CD14-positive monocyte (primary cell): ENCODE measurements around the gene FGFR4. TPM values are rescaled to one million over a fixed set of nuclear protein-coding genes. Genes with fewer than 3 reads are reported as not detected.

Experiments used
- DNase-seq, 3 donors: peaks; one replicate each; pipeline ENCODE4 v3.0.0-alpha.2; 2011 to 2022
- H2AFZ ChIP-seq: 2 replicates; pipeline ENCODE4 v1.6.0; 2012; ENCODE audit warnings: mild to moderate bottlenecking, low read depth, low read length, inconsistent platforms; ENCODE audit not compliant: insufficient read depth, poor library complexity, severe bottlenecking
- H3K27ac ChIP-seq, 2 donors: 1 replicate in 1 of 2; 2 replicates in 1 of 2; pipeline ENCODE4 v1.5.1; 2012 to 2013; ENCODE audit warnings: low read length in 2 of 2, control low read depth in 1 of 2, inconsistent platforms in 1 of 2, low read depth in 1 of 2, mild to moderate bottlenecking in 1 of 2
- H3K27me3 ChIP-seq, 2 donors: one replicate each; pipeline versions ENCODE4 v1.6.0 to v1.6.1; 2011 to 2013; ENCODE audit warnings: low read length in 2 of 2; ENCODE audit not compliant: control insufficient read depth in 2 of 2, insufficient read depth in 2 of 2
- H3K36me3 ChIP-seq, 2 donors: replicated peaks in 1 of 2; 1 replicate in 1 of 2; 2 replicates in 1 of 2; pipeline versions ENCODE4 v1.5.1 to v1.6.1; 2012 to 2013; ENCODE audit warnings: low read length in 2 of 2, control low read depth in 1 of 2, inconsistent platforms in 1 of 2, mild to moderate bottlenecking in 1 of 2; ENCODE audit not compliant: insufficient read depth in 2 of 2, control insufficient read depth in 1 of 2
- H3K4me1 ChIP-seq, 2 donors: 1 replicate in 1 of 2; 2 replicates in 1 of 2; pipeline versions ENCODE4 v1.5.1 to v1.6.1; 2012 to 2013; ENCODE audit warnings: low read length in 2 of 2, control low read depth in 1 of 2, inconsistent platforms in 1 of 2, mild to moderate bottlenecking in 1 of 2, moderate library complexity in 1 of 2; ENCODE audit not compliant: insufficient read depth in 2 of 2, control insufficient read depth in 1 of 2
- H3K4me2 ChIP-seq: replicated peaks from 2 replicates; pipeline ENCODE3; 2012; ENCODE audit warnings: low read length, moderate library complexity, mild to moderate bottlenecking; ENCODE audit not compliant: poor library complexity, severe bottlenecking; ENCODE audit errors: extremely low read depth
- H3K4me3 ChIP-seq, 3 experiments: fragments of 200-600 bp in 1 of 3; sonication (generic) in 1 of 3; replicated peaks in 1 of 3; 1 replicate in 2 of 3; 2 replicates in 1 of 3; pipeline ENCODE4 v1.5.1; 2011 to 2013; ENCODE audit warnings: low read length in 3 of 3, mild to moderate bottlenecking in 3 of 3, control low read depth in 2 of 3, low read depth in 2 of 3, inconsistent platforms in 1 of 3, moderate library complexity in 1 of 3
- H3K79me2 ChIP-seq: 2 replicates; pipeline ENCODE4 v1.6.0; 2012; ENCODE audit warnings: mild to moderate bottlenecking, control low read depth, inconsistent platforms, low read length, moderate library complexity; ENCODE audit not compliant: insufficient read depth
- H3K9ac ChIP-seq: 2 replicates; pipeline ENCODE4 v1.6.0; 2017; ENCODE audit warnings: low read length, mild to moderate bottlenecking; ENCODE audit not compliant: insufficient read depth, poor library complexity, severe bottlenecking
- H3K9me3 ChIP-seq, 2 donors: replicated peaks in 1 of 2; 1 replicate in 1 of 2; 2 replicates in 1 of 2; pipeline versions ENCODE4 v1.5.1 to v1.6.1; 2012 to 2013; ENCODE audit warnings: low read length in 2 of 2, control low read depth in 1 of 2; ENCODE audit not compliant: control insufficient read depth in 1 of 2, insufficient read depth in 1 of 2
- H4K20me1 ChIP-seq: 2 replicates; pipeline ENCODE4 v1.6.0; 2012; ENCODE audit warnings: mild to moderate bottlenecking, low read length, control low read depth, moderate library complexity; ENCODE audit not compliant: insufficient read depth
- H3K27ac Mint-ChIP-seq, 7 donors: one replicate each; pipeline ENCODE4 v1.8.0; 2020; ENCODE audit warnings: mild to moderate bottlenecking in 7 of 7, mixed read lengths in 7 of 7, moderate library complexity in 6 of 7, inconsistent platforms in 2 of 7
- H3K27me3 Mint-ChIP-seq, 3 donors: one replicate each; pipeline ENCODE4 v1.8.0; 2021 to 2022; ENCODE audit warnings: low read depth in 3 of 3, mild to moderate bottlenecking in 3 of 3, mixed read lengths in 3 of 3, moderate library complexity in 3 of 3, inconsistent platforms in 1 of 3
- H3K36me3 Mint-ChIP-seq, 2 donors: one replicate each; pipeline ENCODE4 v1.8.0; 2020; ENCODE audit warnings: mixed read lengths in 2 of 2, inconsistent platforms in 1 of 2, mild to moderate bottlenecking in 1 of 2
- H3K4me1 Mint-ChIP-seq: one replicate; pipeline ENCODE4 v1.8.0; 2020; ENCODE audit warnings: mild to moderate bottlenecking, mixed read lengths
- H3K4me3 Mint-ChIP-seq, 2 donors: one replicate each; pipeline ENCODE4 v1.8.0; 2020; ENCODE audit warnings: mild to moderate bottlenecking in 2 of 2, mixed read lengths in 2 of 2, moderate library complexity in 1 of 2
- H3K9me3 Mint-ChIP-seq, 7 donors: one replicate each; pipeline ENCODE4 v1.8.0; 2020 to 2022; ENCODE audit warnings: mixed read lengths in 7 of 7, mild to moderate bottlenecking in 6 of 7, moderate library complexity in 6 of 7, inconsistent platforms in 2 of 7
- WGBS: methylation state at CpG from one replicate; pipeline ENCODE4 v1.1.5; 2013; ENCODE audit warnings: missing lambda C conversion rate; ENCODE audit not compliant: insufficient coverage; 5-methylcytosine and 5-hydroxymethylcytosine counted together
- intact Hi-C, 2 donors: fragments of 100-400 bp; cut with micrococcal nuclease; formaldehyde crosslinking; loops; one replicate each; pipeline versions ENCODE4 v1.15.0 to v1.15.1; 2023
- polyA plus RNA-seq, 3 donors: library from polyadenylated mRNA; depleted of rRNA in 1 of 3; unstranded in 2 of 3; stranded (reverse) in 1 of 3; fragments of 300-500 nt in 2 of 3; fragments of >200 nt in 1 of 3; fragmentation: Illumina TruSeq in 2 of 3; gene quantifications; 1 replicate in 2 of 3; 2 replicates in 1 of 3; pipeline ENCODE4 v1.2.3, GENCODE V29; 2012 to 2021
- TF ChIP-seq, protein P1 (sequence below): fragments of 200-600 bp; IDR thresholded peaks from one replicate; pipeline ENCODE4 v1.8.0; 2022; ENCODE audit warnings: antibody characterized with exemption, mild to moderate bottlenecking

Gene FGFR4
- polyA plus RNA-seq, 3 donors, result 0.39 TPM; not detected in 2

GRCh38 chr5:177081859-177082258, 4.9 kb upstream of the FGFR4 start:
- H4K20me1 ChIP-seq, result no peaks in the 10 kb centered on the region
- H3K79me2 ChIP-seq, result no peaks in the 10 kb centered on the region
- Mint-ChIP-seq H3K4me3 (no peak overlapping the region), H3K9me3 (peaks cover 0 to 2% (median 0%) of the 10 kb centered on the region in 7 donors), H3K27me3 (peaks cover 22 to 34% (median 28%) of the 10 kb centered on the region in 3 donors), H3K27ac (no peak overlapping the region), H3K4me1 (peaks cover 6% of the 10 kb centered on the region), H3K36me3 (peaks cover 0 to 3% of the 10 kb centered on the region in 2 donors)
- DNase-seq, result no peak
- no peak overlapping the region for H3K4me3 ChIP-seq
- H3K4me2 ChIP-seq, result no peak overlapping the region
- peaks cover 0 to 12% of the 10 kb centered on the region in 2 donors for H3K27me3 ChIP-seq
- H2AFZ ChIP-seq, result no peak overlapping the region
- H3K4me1 ChIP-seq, result peaks cover under 1 to 1% of the 10 kb centered on the region in 2 donors
- no peak overlapping the region for H3K27ac ChIP-seq
- WGBS, result 96% methylated on average over 10 of the region's 10 CpGs
- TF ChIP-seq, protein P1, sequence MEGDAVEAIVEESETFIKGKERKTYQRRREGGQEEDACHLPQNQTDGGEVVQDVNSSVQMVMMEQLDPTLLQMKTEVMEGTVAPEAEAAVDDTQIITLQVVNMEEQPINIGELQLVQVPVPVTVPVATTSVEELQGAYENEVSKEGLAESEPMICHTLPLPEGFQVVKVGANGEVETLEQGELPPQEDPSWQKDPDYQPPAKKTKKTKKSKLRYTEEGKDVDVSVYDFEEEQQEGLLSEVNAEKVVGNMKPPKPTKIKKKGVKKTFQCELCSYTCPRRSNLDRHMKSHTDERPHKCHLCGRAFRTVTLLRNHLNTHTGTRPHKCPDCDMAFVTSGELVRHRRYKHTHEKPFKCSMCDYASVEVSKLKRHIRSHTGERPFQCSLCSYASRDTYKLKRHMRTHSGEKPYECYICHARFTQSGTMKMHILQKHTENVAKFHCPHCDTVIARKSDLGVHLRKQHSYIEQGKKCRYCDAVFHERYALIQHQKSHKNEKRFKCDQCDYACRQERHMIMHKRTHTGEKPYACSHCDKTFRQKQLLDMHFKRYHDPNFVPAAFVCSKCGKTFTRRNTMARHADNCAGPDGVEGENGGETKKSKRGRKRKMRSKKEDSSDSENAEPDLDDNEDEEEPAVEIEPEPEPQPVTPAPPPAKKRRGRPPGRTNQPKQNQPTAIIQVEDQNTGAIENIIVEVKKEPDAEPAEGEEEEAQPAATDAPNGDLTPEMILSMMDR, result no peak
- intact Hi-C loops, result no loop called here
- H3K36me3 ChIP-seq, result no peaks in the 10 kb centered on the region
- no peaks in the 10 kb centered on the region for H3K9me3 ChIP-seq
- H3K9ac ChIP-seq, result no peak overlapping the region

DNA sequence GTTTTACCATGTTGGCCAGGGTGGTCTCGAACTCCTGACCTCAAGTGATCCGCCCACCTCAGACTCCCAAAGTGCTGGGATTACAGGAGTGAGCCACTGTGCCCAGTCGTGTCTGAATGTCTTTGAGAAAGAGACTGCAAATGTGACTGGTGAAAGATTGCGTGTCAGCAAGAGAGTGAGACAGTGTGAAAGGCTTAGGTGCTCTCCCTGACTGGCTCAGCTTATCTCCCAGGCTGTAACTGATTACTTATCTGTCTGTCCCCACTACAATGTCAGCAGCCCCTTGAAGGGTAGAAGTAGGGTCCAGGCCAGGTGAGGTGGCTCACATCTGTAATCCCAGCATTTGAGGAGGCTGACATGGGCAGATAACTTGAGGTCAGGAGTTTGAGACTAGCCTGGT, 3.4 kb upstream of the FGFR4 start:
- Histone ChIP-seq H3K9ac (no peak overlapping the region), H3K27ac (no peak overlapping the region), H2AFZ (no peak overlapping the region), H4K20me1 (no peaks in the 10 kb centered on the region), H3K9me3 (no peaks in the 10 kb centered on the region), H3K27me3 (peaks cover 5 to 26% of the 10 kb centered on the region in 2 donors), H3K4me2 (no peak overlapping the region), H3K79me2 (no peaks in the 10 kb centered on the region), H3K36me3 (no peaks in the 10 kb centered on the region), H3K4me1 (peaks cover 8% of the 10 kb centered on the region in 2 donors), H3K4me3 (no peak overlapping the region)
- Mint-ChIP-seq H3K27ac (no peak overlapping the region), H3K36me3 (peaks cover 0 to 2% of the 10 kb centered on the region in 2 donors), H3K4me3 (no peak overlapping the region), H3K27me3 (peaks cover 29 to 47% (median 41%) of the 10 kb centered on the region in 3 donors), H3K4me1 (peaks cover 13% of the 10 kb centered on the region), H3K9me3 (peaks cover 0 to 4% (median 2%) of the 10 kb centered on the region in 7 donors)
- TF ChIP-seq, protein P1, result no peak
- WGBS, result no CpG with 5 or more reads among the region's 4 CpGs
- intact Hi-C loops, result no loop called here
- no peak for DNase-seq
